Muscle of arm (tissue), 12 donors: ENCODE data around the gene AKR1E2. TPM values are rescaled to one million over a fixed set of nuclear protein-coding genes. Genes with fewer than 3 reads are reported as not detected.
"Not testable (repeated sequence)": the region's sequence is repeated elsewhere in the genome, so short reads cannot be mapped to it uniquely, and the experiment has no call there.

Source experiments
- DNase-seq: peaks from one replicate; pipeline ENCODE4 v3.0.0-alpha.2; 2013
- polyA plus RNA-seq, 12 donors: library from polyadenylated mRNA; unstranded; fragments of 120-200 nt; gene quantifications; one replicate each; pipeline ENCODE4 v1.2.1, GENCODE V29; 2013; ENCODE audit not compliant: insufficient read length in 12 of 12

AKR1E2 gene
- polyA plus RNA-seq, 12 donors: 2.5 to 8.5 (median 4.1) TPM; not detected in 2

GRCh38 chr10:4813023-4813422 is 13.0 kb upstream of the AKR1E2 start:
- DNase-seq: no peak

GRCh38 chr10:4813496-4813895 is 12.5 kb upstream of the AKR1E2 start:
- DNase-seq: no peak

GRCh38 chr10:4815646-4816180 is 10.3 kb upstream of the AKR1E2 start:
- not testable (repeated sequence) for DNase-seq

- no peak for DNase-seq
Observed at GRCh38 chr10:4816966-4817365, 9.0 kb upstream of the AKR1E2 start.

- DNase-seq: no peak
Observed at GRCh38 chr10:4819067-4819466, 6.9 kb upstream of the AKR1E2 start.

- no peak for DNase-seq
Observed at GRCh38 chr10:4819707-4820106, 6.3 kb upstream of the AKR1E2 start.

GRCh38 chr10:4820804-4821401 is 5.1 kb upstream of the AKR1E2 start:
- peak; percentile 18 for DNase-seq

- no peak for DNase-seq
Observed at GRCh38 chr10:4822208-4822607, 3.8 kb upstream of the AKR1E2 start.

- DNase-seq: no peak
Observed at GRCh38 chr10:4824791-4825310, 1.2 kb upstream of the AKR1E2 start.

GRCh38 chr10:4825456-4825867 is 545 bp upstream of the AKR1E2 start:
- DNase-seq: no peak

- no peak for DNase-seq
Observed at GRCh38 chr10:4826792-4827324, 851 bp downstream of the AKR1E2 start.

- DNase-seq: no peak
Observed at GRCh38 chr10:4828005-4828404, 2.0 kb downstream of the AKR1E2 start.

- DNase-seq: no peak
Observed at GRCh38 chr10:4830551-4830950, 4.5 kb downstream of the AKR1E2 start.

- DNase-seq: no peak
Observed at GRCh38 chr10:4831091-4831490, 5.1 kb downstream of the AKR1E2 start.

GRCh38 chr10:4833286-4833685 is 7.3 kb downstream of the AKR1E2 start:
- no peak for DNase-seq

- DNase-seq: no peak
Observed at GRCh38 chr10:4834898-4835405, 8.9 kb downstream of the AKR1E2 start.

GRCh38 chr10:4835494-4835918 is 9.5 kb downstream of the AKR1E2 start:
- no peak for DNase-seq

GRCh38 chr10:4836416-4836969 is 10.5 kb downstream of the AKR1E2 start:
- DNase-seq: no peak

GRCh38 chr10:4837551-4837950 is 11.5 kb downstream of the AKR1E2 start:
- no peak for DNase-seq

- no peak for DNase-seq
Observed at GRCh38 chr10:4838743-4839142, 12.7 kb downstream of the AKR1E2 start.

GRCh38 chr10:4839353-4839752 is 13.3 kb downstream of the AKR1E2 start:
- DNase-seq: no peak

- no peak for DNase-seq
Observed at GRCh38 chr10:4840151-4840550, 14.1 kb downstream of the AKR1E2 start.
